ENCODE measurements around the gene MAGEL2.
"Not testable (repeated sequence)": the region's sequence is repeated elsewhere in the genome, so short reads cannot be mapped to it uniquely, and the experiment has no call there.

MAGEL2 gene

GRCh38 chr15:23602124-23602523, 45.5 kb downstream of the MAGEL2 start:
- no peak for DNase-seq

GRCh38 chr15:23599053-23599452, 48.6 kb downstream of the MAGEL2 start:
- DNase-seq: no peak

GRCh38 chr15:23597278-23597677, 50.4 kb downstream of the MAGEL2 start:
- DNase-seq: not testable (repeated sequence)

GRCh38 chr15:23596736-23597135, 50.9 kb downstream of the MAGEL2 start:
- DNase-seq: no peak

- no peak for DNase-seq
These were observed 52.3 kb downstream of the MAGEL2 start for GRCh38 chr15:23595368-23595767.

GRCh38 chr15:23594252-23594770, 53.4 kb downstream of the MAGEL2 start:
- DNase-seq: no peak
